ENCODE data around the gene TBK1. TPM values are rescaled to one million over a fixed set of nuclear protein-coding genes. Genes with fewer than 3 reads are reported as not detected.

The TBK1 gene
- total and polyA plus RNA-seq, 2 of the 13 experiments (the other 11 are each of a cell fraction or from before 2014, with no cell fraction given), result 10.3 to 25.2 TPM

DNA sequence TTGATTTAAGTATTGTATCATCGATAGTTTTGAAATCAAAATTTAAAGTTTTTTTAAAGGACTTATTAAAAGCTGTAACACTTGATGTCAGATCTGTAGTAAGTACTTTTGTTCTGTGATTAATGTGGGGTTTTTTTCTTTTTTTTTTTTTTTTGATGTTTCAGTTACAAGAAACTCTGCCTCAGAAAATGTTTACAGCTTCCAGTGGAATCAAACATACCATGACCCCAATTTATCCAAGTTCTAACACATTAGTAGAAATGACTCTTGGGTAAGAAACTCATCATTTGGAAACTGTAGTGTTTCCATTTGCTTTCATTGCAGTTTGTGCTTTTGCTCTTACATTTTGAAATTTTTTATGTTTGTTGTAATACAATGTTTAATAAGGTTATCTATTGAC, 45.6 kb downstream of the TBK1 start (continued):
- TF ChIP-seq ZNF614 (CRISPR knock-in tag; IDR thresholded peaks at IDR 0.05; ENCODE audit: borderline replicate concordance) (no peak), HES4 (CRISPR knock-in tag; IDR thresholded peaks at IDR 0.05; ENCODE audit: borderline replicate concordance) (no peak), ASH2L (IDR thresholded peaks at IDR 0.05; ENCODE audit: insufficient read length, low read depth, low read length) (no peak), ZNF446 (CRISPR knock-in tag; IDR thresholded peaks at IDR 0.05) (no peak)
- TF ChIP-seq, protein P1, sequence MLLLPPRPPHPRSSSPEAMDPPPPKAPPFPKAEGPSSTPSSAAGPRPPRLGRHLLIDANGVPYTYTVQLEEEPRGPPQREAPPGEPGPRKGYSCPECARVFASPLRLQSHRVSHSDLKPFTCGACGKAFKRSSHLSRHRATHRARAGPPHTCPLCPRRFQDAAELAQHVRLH (CRISPR knock-in tag; IDR thresholded peaks at IDR 0.05; ENCODE audit: borderline replicate concordance, low read depth), result no peak

DNA sequence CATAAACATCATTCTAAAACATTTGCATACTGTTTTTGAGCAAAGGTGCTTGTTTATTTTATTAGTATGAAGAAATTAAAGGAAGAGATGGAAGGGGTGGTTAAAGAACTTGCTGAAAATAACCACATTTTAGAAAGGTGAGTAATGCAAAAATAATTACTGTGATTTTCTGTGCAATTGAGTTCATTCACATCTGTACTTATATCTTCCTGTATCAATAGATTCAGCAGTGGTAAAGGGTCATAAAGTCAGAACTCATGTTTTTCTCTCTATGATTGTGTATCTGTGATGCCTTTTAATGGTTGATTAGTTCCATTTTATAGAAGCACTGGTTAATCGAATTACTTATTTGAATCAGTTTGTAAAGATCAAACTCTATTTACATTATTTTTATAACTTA, 46.0 kb downstream of the TBK1 start:
- intact Hi-C loops (cut with micrococcal nuclease; ENCODE audit: unreplicated experiment), result no loop called here
- in situ Hi-C loops (cut with HindIII; ENCODE audit: extremely low pct_ligation_motif_present, low pct_unique_long_range_greater_than_20kb), result no loop called here
- FAIRE-seq (no peak), DNase-seq (ENCODE audit: low spot score) (no peak), ATAC-seq (no peak)
- Histone ChIP-seq H3K27ac (ENCODE audit: extremely low read length, insufficient read depth, low read length) (no peak overlapping the region), H3K4me2 (ENCODE audit: low read depth, low read length) (no peak overlapping the region), H4K20me1 (ENCODE audit: insufficient read depth, low read length) (no peaks in the 10 kb centered on the region), H3K79me2 (ENCODE audit: insufficient read depth, low read length) (no peaks in the 10 kb centered on the region), H3K9ac (ENCODE audit: insufficient read depth, low read depth, low read length) (no peak overlapping the region), H3K9me3 (ENCODE audit: low read length) (no peaks in the 10 kb centered on the region), H2AFZ (ENCODE audit: low read length) (no peak overlapping the region), H3K27me3 (ENCODE audit: control insufficient read depth in 1 of 2, insufficient read depth in 2 of 2, low read length in 2 of 2) (no peaks in the 10 kb centered on the region), H3K4me1 (ENCODE audit: insufficient read depth, low read length) (no peaks in the 10 kb centered on the region), H3K4me3 (replicated peaks in 1 of 3; ENCODE audit: insufficient read depth in 1 of 3, low read depth in 2 of 3, low read length in 3 of 3) (no peak overlapping the region), H3K36me3 (replicated peaks in 1 of 2; ENCODE audit: control insufficient read depth in 1 of 2, insufficient read depth in 2 of 2, low read length in 2 of 2) (peaks cover 2 to 56% of the 10 kb centered on the region in 2 experiments)
- ChIA-PET CTCF (ENCODE audit: low intra/inter-chr PET ratio, low total read pairs) (no interaction called here), POLR2A (no interaction called here)
- 90% methylated on average over 1 of the region's 1 CpG for WGBS (ENCODE audit: low lambda C conversion rate)
- BruUV-seq (replicated peaks), result no TSS peak
- TF ChIP-seq ZNF749 (CRISPR knock-in tag; IDR thresholded peaks at IDR 0.05; ENCODE audit: borderline replicate concordance), result no peak
- no peak for TF ChIP-seq SMYD3 (CRISPR knock-in tag; IDR thresholded peaks at IDR 0.05)
- no peak for TF ChIP-seq PTBP1 (IDR thresholded peaks at IDR 0.05; ENCODE audit: low read depth, low read length, poor library complexity, severe bottlenecking)
- TF ChIP-seq MAFG (CRISPR knock-in tag; IDR thresholded peaks at IDR 0.05), result no peak
- no peak for TF ChIP-seq FOXP1 (IDR thresholded peaks at IDR 0.05)
- TF ChIP-seq FOXP1 (CRISPR knock-in tag; IDR thresholded peaks at IDR 0.05), result no peak
- no peak for TF ChIP-seq CHD4 (IDR thresholded peaks at IDR 0.05; ENCODE audit: borderline replicate concordance, low read length)
- TF ChIP-seq E2F2 (CRISPR knock-in tag; IDR thresholded peaks at IDR 0.05; ENCODE audit: borderline replicate concordance), result no peak
- TF ChIP-seq PCBP2 (optimal IDR thresholded peaks at IDR 0.05; ENCODE audit: low read depth, low read length, poor library complexity, severe bottlenecking), result no peak
- TF ChIP-seq CBX1 (IDR thresholded peaks at IDR 0.05; ENCODE audit: low read depth), result no peak
- no peak for TF ChIP-seq SIX1 (CRISPR knock-in tag; IDR thresholded peaks at IDR 0.05; ENCODE audit: borderline replicate concordance)
- TF ChIP-seq NFE2 (CRISPR knock-in tag; IDR thresholded peaks at IDR 0.05), result no peak
